Tibial nerve (tissue), 4 donors: ENCODE results near the gene RGS8.

Experiments
- CTCF ChIP-seq, 5 experiments: fragments of 200-600 bp in 3 of 5; fragments of 450-650 bp in 2 of 5; sonication (generic) in 3 of 5; IDR thresholded peaks; one replicate each; pipeline ENCODE4 v1.5.1; 2016 to 2019; ENCODE audit warnings: antibody characterized with exemption in 5 of 5, mild to moderate bottlenecking in 3 of 5, moderate library complexity in 2 of 5
- EP300 ChIP-seq, 2 donors: sonication (generic); formaldehyde crosslinking; IDR thresholded peaks; one replicate each; pipeline ENCODE4 v1.6.1; 2017; ENCODE audit warnings: antibody characterized with exemption in 2 of 2, mild to moderate bottlenecking in 1 of 2
- POLR2A ChIP-seq, 2 donors: fragments of 450-650 bp; IDR thresholded peaks; one replicate each; pipeline ENCODE4 v1.6.1; 2017; ENCODE audit warnings: antibody characterized with exemption in 2 of 2, mild to moderate bottlenecking in 2 of 2, moderate library complexity in 2 of 2

GRCh38 chr1:182698971-182699370, 14.6 kb upstream of the RGS8 start:
- no peak for TF ChIP-seq POLR2A (IDR thresholded peaks at IDR 0.05)
- no peak for TF ChIP-seq CTCF (IDR thresholded peaks at IDR 0.05)
- no peak for TF ChIP-seq EP300 (IDR thresholded peaks at IDR 0.05)
